K562 (cell line): ENCODE data around the gene MTHFR. TPM values are rescaled to one million over a fixed set of nuclear protein-coding genes. Genes with fewer than 3 reads are reported as not detected.
A peak's percentile ranks its signal among the peaks of the same experiment; 100 is the strongest.

Experiments
- ESRRB ChIP-seq: fragments of 250-450 bp; sonication (Bioruptor Pico); IDR thresholded peaks from 2 replicates; pipeline ENCODE4 v1.5.0; 2020; ENCODE audit warnings: mild to moderate bottlenecking, moderate library complexity, borderline replicate concordance
- FOXA1 ChIP-seq: fragments of 450-650 bp; IDR thresholded peaks from 2 replicates; pipeline ENCODE4 v1.6.1; 2016; ENCODE audit warnings: mild to moderate bottlenecking, borderline replicate concordance
- GATAD2B ChIP-seq: fragments of 450-650 bp; IDR thresholded peaks from 2 replicates; pipeline ENCODE4 v1.6.1; 2017; ENCODE audit warnings: mild to moderate bottlenecking, borderline replicate concordance
- HDAC8 ChIP-seq: fragments of 450-650 bp; IDR thresholded peaks from 2 replicates; pipeline ENCODE4 v1.6.1; 2016; ENCODE audit warnings: mild to moderate bottlenecking, missing genetic modification characterization, moderate library complexity, missing compliant biosample characterization
- HOXB6 ChIP-seq: fragments of 250-450 bp; sonication (Bioruptor Pico); IDR thresholded peaks from 2 replicates; pipeline ENCODE4 v1.5.1; 2022; ENCODE audit warnings: mild to moderate bottlenecking, borderline replicate concordance
- KDM5B ChIP-seq: fragments of 200-600 bp; sonication (generic); IDR thresholded peaks from 2 replicates; pipeline ENCODE4 v1.6.1; 2012; ENCODE audit warnings: low read depth, mild to moderate bottlenecking, moderate library complexity, low read length, control low read depth, inconsistent platforms; ENCODE audit not compliant: insufficient replicate concordance
- OTX1 ChIP-seq: fragments of 450-650 bp; formaldehyde crosslinking; IDR thresholded peaks from 2 replicates; pipeline ENCODE4 v1.4.0; 2022; ENCODE audit warnings: mild to moderate bottlenecking
- PPARD ChIP-seq: fragments of 250-450 bp; sonication (Bioruptor Pico); IDR thresholded peaks from 2 replicates; pipeline ENCODE4 v1.8.0; 2022; ENCODE audit warnings: inconsistent platforms, mild to moderate bottlenecking, moderate library complexity
- STAT5A ChIP-seq: IDR thresholded peaks from 2 replicates; pipeline ENCODE4 v1.6.1; 2012; ENCODE audit warnings: low read length, inconsistent platforms, borderline replicate concordance
- TAF9B ChIP-seq: fragments of 450-650 bp; IDR thresholded peaks from 2 replicates; pipeline ENCODE4 v1.6.1; 2018; ENCODE audit warnings: mild to moderate bottlenecking; ENCODE audit not compliant: partially characterized antibody
- TBL1XR1 ChIP-seq, 2 experiments: IDR thresholded peaks; 2 replicates each; pipeline ENCODE4 v1.6.1; 2012; ENCODE audit warnings: improper control_type of control experiment in 2 of 2, low read length in 2 of 2, mild to moderate bottlenecking in 1 of 2
- ZBTB17 ChIP-seq: fragments of 450-650 bp; formaldehyde crosslinking; IDR thresholded peaks from 2 replicates; pipeline ENCODE4 v1.4.0; 2020; ENCODE audit warnings: mild to moderate bottlenecking
- ZFX ChIP-seq: sonication (generic); formaldehyde crosslinking; IDR thresholded peaks from 2 replicates; pipeline ENCODE4 v1.8.0; 2022; ENCODE audit warnings: mild to moderate bottlenecking, missing genetic modification reagents, moderate library complexity
- ZNF766 ChIP-seq: fragments of 200-800 bp; sonication (Bioruptor generic); conservative IDR thresholded peaks from 2 replicates; pipeline ENCODE4 v1.6.1; 2016; ENCODE audit warnings: missing genetic modification characterization, missing compliant biosample characterization
- polyA plus RNA-seq, 8 experiments: library from polyadenylated mRNA; depleted of rRNA in 4 of 8; stranded (reverse) in 5 of 8; unstranded in 3 of 8; fragments of >200 nt; fragmentation: Nextera tagmentation in 2 of 8; fragmentation: Illumina TruSeq in 1 of 8; extraction: Ambion mirVana in 2 of 8; extraction: Trizol in 1 of 8; gene quantifications; 2 replicates each; pipeline versions ENCODE4 v1.2.1 to v1.2.3, GENCODE V29; 2011 to 2014; ENCODE audit warnings: inconsistent platforms in 1 of 8, missing spikeins in 1 of 8
- total RNA-seq, 7 experiments: library from RNA; depleted of rRNA in 6 of 7; stranded (reverse); fragments of >200 nt in 6 of 7; fragmentation: Illumina TruSeq in 2 of 7; extraction: Trizol in 2 of 7; gene quantifications; 2 replicates each; pipeline versions ENCODE4 v1.2.1 to v1.2.3, GENCODE V29; 2011 to 2021; ENCODE audit warnings: low replicate concordance in 1 of 7
- TF ChIP-seq, protein P1 (sequence below), 2 experiments: fragments of 150-350 bp in 1 of 2; IDR thresholded peaks; 2 replicates each; pipeline ENCODE4 v1.6.1; 2012 to 2016; ENCODE audit warnings: low read depth in 2 of 2, low read length in 2 of 2, mild to moderate bottlenecking in 1 of 2, moderate library complexity in 1 of 2
- TF ChIP-seq, protein P2 (sequence below), 2 experiments: fragments of 450-650 bp; conservative IDR thresholded peaks; 2 replicates each; pipeline ENCODE4 v1.6.1; 2017; ENCODE audit warnings: mild to moderate bottlenecking in 2 of 2, moderate library complexity in 2 of 2
- TF ChIP-seq, protein P3 (sequence below), 3 experiments: fragments of 200-800 bp in 1 of 3; sonication (Bioruptor generic) in 1 of 3; sonication (generic) in 1 of 3; formaldehyde crosslinking in 1 of 3; IDR thresholded peaks; 2 replicates each; pipeline versions ENCODE4 v1.6.1 to v1.8.0; 2016 to 2022; ENCODE audit warnings: mild to moderate bottlenecking in 2 of 3, missing compliant biosample characterization in 2 of 3, missing genetic modification characterization in 2 of 3, missing genetic modification reagents in 1 of 3
- TF ChIP-seq, protein P4 (sequence below): sonication (generic); formaldehyde crosslinking; IDR thresholded peaks from 2 replicates; pipeline ENCODE4 v1.8.0; 2022; ENCODE audit warnings: missing genetic modification reagents, mild to moderate bottlenecking, borderline replicate concordance

MTHFR gene
- total and polyA plus RNA-seq, 9 of the 15 experiments (the other 6 are each of a cell fraction or from before 2014, with no cell fraction given) = 5.0 to 104 (median 62.6) TPM

DNA sequence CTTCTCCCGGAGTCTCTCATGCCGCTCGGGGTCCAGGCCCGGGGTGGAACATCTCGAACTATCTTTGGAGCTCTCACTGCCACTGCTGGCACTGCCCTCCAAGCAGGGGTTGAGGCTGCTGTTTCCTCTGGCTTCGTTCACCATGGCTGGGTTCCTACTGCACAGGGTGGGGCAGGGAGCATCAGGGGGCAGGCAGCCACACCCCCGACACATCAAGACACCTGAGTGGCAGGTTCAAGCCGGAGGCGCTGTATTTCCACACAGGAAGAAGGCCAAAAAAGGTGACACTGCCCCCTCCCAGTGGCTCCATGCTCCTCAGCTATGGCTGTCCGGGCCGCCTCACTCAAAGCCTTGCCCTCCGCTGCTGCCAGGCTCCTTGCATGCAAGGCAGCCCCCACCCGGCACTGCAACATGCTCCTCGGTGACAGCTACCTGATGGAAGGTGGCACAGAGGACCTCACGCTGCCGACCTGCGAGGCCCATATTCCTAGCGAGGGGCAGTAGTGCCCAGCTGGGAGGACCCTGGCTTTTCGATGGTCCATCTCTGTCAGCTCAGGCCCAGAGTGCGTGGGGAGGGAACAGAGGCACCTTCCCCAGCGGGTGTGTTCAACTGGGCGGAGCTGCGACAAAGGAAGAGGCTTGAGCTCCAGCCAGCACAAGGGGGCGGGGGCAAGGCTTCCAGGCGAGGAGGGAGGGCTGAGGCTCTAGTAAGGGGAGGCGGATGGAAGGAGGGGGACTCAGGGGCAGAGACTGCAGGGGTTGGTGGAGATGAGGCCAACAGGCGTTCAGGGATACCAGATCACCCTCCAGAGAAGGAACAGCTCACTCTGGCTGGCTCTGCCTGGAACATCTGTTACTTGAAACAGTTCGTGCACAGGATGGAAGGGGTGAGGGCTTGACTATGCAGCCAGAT lies 2.5 kb downstream of the MTHFR start (continued):
- TF ChIP-seq, protein P1, sequence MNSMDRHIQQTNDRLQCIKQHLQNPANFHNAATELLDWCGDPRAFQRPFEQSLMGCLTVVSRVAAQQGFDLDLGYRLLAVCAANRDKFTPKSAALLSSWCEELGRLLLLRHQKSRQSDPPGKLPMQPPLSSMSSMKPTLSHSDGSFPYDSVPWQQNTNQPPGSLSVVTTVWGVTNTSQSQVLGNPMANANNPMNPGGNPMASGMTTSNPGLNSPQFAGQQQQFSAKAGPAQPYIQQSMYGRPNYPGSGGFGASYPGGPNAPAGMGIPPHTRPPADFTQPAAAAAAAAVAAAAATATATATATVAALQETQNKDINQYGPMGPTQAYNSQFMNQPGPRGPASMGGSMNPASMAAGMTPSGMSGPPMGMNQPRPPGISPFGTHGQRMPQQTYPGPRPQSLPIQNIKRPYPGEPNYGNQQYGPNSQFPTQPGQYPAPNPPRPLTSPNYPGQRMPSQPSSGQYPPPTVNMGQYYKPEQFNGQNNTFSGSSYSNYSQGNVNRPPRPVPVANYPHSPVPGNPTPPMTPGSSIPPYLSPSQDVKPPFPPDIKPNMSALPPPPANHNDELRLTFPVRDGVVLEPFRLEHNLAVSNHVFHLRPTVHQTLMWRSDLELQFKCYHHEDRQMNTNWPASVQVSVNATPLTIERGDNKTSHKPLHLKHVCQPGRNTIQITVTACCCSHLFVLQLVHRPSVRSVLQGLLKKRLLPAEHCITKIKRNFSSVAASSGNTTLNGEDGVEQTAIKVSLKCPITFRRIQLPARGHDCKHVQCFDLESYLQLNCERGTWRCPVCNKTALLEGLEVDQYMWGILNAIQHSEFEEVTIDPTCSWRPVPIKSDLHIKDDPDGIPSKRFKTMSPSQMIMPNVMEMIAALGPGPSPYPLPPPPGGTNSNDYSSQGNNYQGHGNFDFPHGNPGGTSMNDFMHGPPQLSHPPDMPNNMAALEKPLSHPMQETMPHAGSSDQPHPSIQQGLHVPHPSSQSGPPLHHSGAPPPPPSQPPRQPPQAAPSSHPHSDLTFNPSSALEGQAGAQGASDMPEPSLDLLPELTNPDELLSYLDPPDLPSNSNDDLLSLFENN (IDR thresholded peaks at IDR 0.05; ENCODE audit: low read depth in 2 of 2, low read length in 2 of 2) = peak in 1 of 2 experiments; percentile 23; a peak in 1 of 4 replicates
- TF ChIP-seq KDM5B (no peak), TAF9B (no peak), FOXA1 (no peak), ZBTB17 (CRISPR knock-in tag) (peak; percentile 76), ESRRB (CRISPR knock-in tag) (no peak), PPARD (CRISPR knock-in tag) (no peak), TBL1XR1 (IDR thresholded peaks at IDR 0.05; ENCODE audit: low read length in 2 of 2) (no peak), ZFX (CRISPR knock-in tag) (no peak), OTX1 (CRISPR knock-in tag) (peak; percentile 55; the same call in 1 of the 2 replicates), GATAD2B (no peak), HOXB6 (CRISPR knock-in tag) (no peak), HDAC8 (tag) (no peak), ZNF766 (CRISPR knock-in tag) (no peak), STAT5A (0 out of 2 replicates have a peak, but pooled peaks have one; percentile 15)
- TF ChIP-seq, protein P2, sequence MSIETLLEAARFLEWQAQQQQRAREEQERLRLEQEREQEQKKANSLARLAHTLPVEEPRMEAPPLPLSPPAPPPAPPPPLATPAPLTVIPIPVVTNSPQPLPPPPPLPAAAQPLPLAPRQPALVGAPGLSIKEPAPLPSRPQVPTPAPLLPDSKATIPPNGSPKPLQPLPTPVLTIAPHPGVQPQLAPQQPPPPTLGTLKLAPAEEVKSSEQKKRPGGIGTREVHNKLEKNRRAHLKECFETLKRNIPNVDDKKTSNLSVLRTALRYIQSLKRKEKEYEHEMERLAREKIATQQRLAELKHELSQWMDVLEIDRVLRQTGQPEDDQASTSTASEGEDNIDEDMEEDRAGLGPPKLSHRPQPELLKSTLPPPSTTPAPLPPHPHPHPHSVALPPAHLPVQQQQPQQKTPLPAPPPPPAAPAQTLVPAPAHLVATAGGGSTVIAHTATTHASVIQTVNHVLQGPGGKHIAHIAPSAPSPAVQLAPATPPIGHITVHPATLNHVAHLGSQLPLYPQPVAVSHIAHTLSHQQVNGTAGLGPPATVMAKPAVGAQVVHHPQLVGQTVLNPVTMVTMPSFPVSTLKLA (conservative IDR thresholded peaks at IDR 0.05) = no peak
- TF ChIP-seq, protein P3, sequence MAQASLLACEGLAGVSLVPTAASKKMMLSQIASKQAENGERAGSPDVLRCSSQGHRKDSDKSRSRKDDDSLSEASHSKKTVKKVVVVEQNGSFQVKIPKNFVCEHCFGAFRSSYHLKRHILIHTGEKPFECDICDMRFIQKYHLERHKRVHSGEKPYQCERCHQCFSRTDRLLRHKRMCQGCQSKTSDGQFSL (CRISPR knock-in tag; IDR thresholded peaks at IDR 0.05) = no peak
- TF ChIP-seq, protein P3 (tag; IDR thresholded peaks at IDR 0.05) = no peak
- TF ChIP-seq, protein P4, sequence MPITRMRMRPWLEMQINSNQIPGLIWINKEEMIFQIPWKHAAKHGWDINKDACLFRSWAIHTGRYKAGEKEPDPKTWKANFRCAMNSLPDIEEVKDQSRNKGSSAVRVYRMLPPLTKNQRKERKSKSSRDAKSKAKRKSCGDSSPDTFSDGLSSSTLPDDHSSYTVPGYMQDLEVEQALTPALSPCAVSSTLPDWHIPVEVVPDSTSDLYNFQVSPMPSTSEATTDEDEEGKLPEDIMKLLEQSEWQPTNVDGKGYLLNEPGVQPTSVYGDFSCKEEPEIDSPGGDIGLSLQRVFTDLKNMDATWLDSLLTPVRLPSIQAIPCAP = no peak
